HCT116 (cell line): ENCODE results near the gene STT3B. TPM values are rescaled to one million over a fixed set of nuclear protein-coding genes. Genes with fewer than 3 reads are reported as not detected.

Experiments
- ATAC-seq: fragments of 200-7000 bp; cut with Tn5 transposase; 2 replicates; pipeline ENCODE4 v1.9.1; 2020; ENCODE audit warnings: mild to moderate bottlenecking, moderate library complexity
- BruUV-seq: library from RNA; stranded (reverse); fragments of 400-500 nt; replicated peaks from 2 replicates; lab custom pipeline; 2021; lab: Mats Ljungman, UMichigan
- CTCF ChIA-PET: fragments of 300-600 bp; sonication (Branson Sonifier 250); formaldehyde crosslinking; loops from one replicate; lab custom pipeline; 2021; ENCODE audit warnings: antibody characterized with exemption; lab: Charles Lee
- POLR2A ChIA-PET: fragments of 300-600, 350-600 bp; sonication (Branson Sonifier 250); formaldehyde crosslinking; loops from one replicate; lab custom pipeline; 2021; ENCODE audit warnings: antibody characterized with exemption; lab: Charles Lee
- RAD21 ChIA-PET, 2 experiments: fragments of 300-600 bp; sonication (Branson Sonifier 250); formaldehyde crosslinking; loops; one replicate each; lab custom pipeline; 2023; ENCODE audit warnings: low total read pairs in 2 of 2; ENCODE audit not compliant: uncharacterized antibody in 2 of 2, unreplicated experiment in 2 of 2, low non-redundant PET in 1 of 2; lab: Charles Lee
- DNase-seq: peaks from one replicate; pipeline ENCODE4 v3.0.0-alpha.2; 2010; ENCODE audit warnings: low read depth, low spot score
- H2AFZ ChIP-seq: fragments of 200-600 bp; shearing (Covaris generic), sonication (generic); 2 replicates; pipeline ENCODE4 v1.6.1; 2017; ENCODE audit warnings: low read depth, mixed run types, mixed read lengths, antibody characterized with exemption, low read length; ENCODE audit not compliant: poor library complexity, severe bottlenecking
- H3K27ac ChIP-seq: 2 replicates; pipeline ENCODE4 v1.5.1; 2012; ENCODE audit warnings: low read depth, low read length
- H3K27me3 ChIP-seq: fragments of 200-600 bp; sonication (generic); 2 replicates; pipeline ENCODE4 v1.6.1; 2016; ENCODE audit warnings: mixed run types, low read length, mixed read lengths; ENCODE audit not compliant: insufficient read depth
- H3K36me3 ChIP-seq, 2 experiments: fragments of 200-500 bp in 1 of 2; fragments of 200-600 bp in 1 of 2; sonication (Bioruptor generic) in 1 of 2; sonication (generic) in 1 of 2; 2 replicates each; pipeline versions ENCODE4 v1.5.1 to v1.6.1; 2014 to 2016; ENCODE audit warnings: low read length in 2 of 2, inconsistent platforms in 1 of 2, mixed read lengths in 1 of 2, mixed run types in 1 of 2; ENCODE audit not compliant: insufficient read depth in 2 of 2, control insufficient read depth in 1 of 2
- H3K4me1 ChIP-seq, 2 experiments: fragments of 200-600 bp in 1 of 2; sonication (generic) in 1 of 2; 2 replicates each; pipeline versions ENCODE4 v1.5.1 to v1.6.1; 2012 to 2017; ENCODE audit warnings: low read length in 2 of 2, inconsistent platforms in 1 of 2, mild to moderate bottlenecking in 1 of 2, mixed read lengths in 1 of 2, mixed run types in 1 of 2, moderate library complexity in 1 of 2; ENCODE audit not compliant: insufficient read depth in 2 of 2, control insufficient read depth in 1 of 2
- H3K4me2 ChIP-seq: fragments of 200-600 bp; sonication (generic); 2 replicates; pipeline ENCODE4 v1.6.1; 2017; ENCODE audit warnings: mixed run types, low read length, mixed read lengths
- H3K4me3 ChIP-seq, 2 experiments: fragments of 200-600 bp in 1 of 2; sonication (generic) in 1 of 2; replicated peaks in 1 of 2; 2 replicates each; pipeline ENCODE4 v1.5.1; 2011 to 2016; ENCODE audit warnings: low read length in 2 of 2, control low read depth in 1 of 2, low read depth in 1 of 2, mild to moderate bottlenecking in 1 of 2, mixed read lengths in 1 of 2, mixed run types in 1 of 2
- H3K79me2 ChIP-seq: fragments of 200-600 bp; sonication (generic); 2 replicates; pipeline ENCODE4 v1.6.1; 2017; ENCODE audit warnings: mild to moderate bottlenecking, mixed run types, low read length, moderate library complexity, mixed read lengths; ENCODE audit not compliant: insufficient read depth
- H3K9ac ChIP-seq: fragments of 200-600 bp; sonication (generic); 2 replicates; pipeline ENCODE4 v1.6.1; 2016; ENCODE audit warnings: low read length, mixed read lengths
- H3K9me2 ChIP-seq: fragments of 200-600 bp; sonication (generic), shearing (Covaris generic); 2 replicates; pipeline ENCODE4 v1.6.1; 2017; ENCODE audit warnings: mixed run types, mild to moderate bottlenecking, moderate library complexity; ENCODE audit not compliant: insufficient read depth
- H3K9me3 ChIP-seq, 2 experiments: fragments of 200-500 bp in 1 of 2; fragments of 200-600 bp in 1 of 2; sonication (Bioruptor generic) in 1 of 2; sonication (generic) in 1 of 2; 2 replicates each; pipeline ENCODE4 v1.6.1; 2014 to 2017; ENCODE audit warnings: low read length in 2 of 2, mixed read lengths in 2 of 2, inconsistent platforms in 1 of 2, low read depth in 1 of 2, mild to moderate bottlenecking in 1 of 2, mixed run types in 1 of 2, moderate library complexity in 1 of 2; ENCODE audit not compliant: control insufficient read depth in 1 of 2, insufficient read depth in 1 of 2
- H4K20me1 ChIP-seq: fragments of 200-600 bp; sonication (generic), shearing (Covaris generic); 2 replicates; pipeline ENCODE4 v1.6.1; 2017; ENCODE audit warnings: mixed run types, mild to moderate bottlenecking, moderate library complexity; ENCODE audit not compliant: insufficient read depth
- CEBPB ChIP-seq: IDR thresholded peaks from 2 replicates; pipeline ENCODE4 v1.6.1; 2012; ENCODE audit warnings: low read depth
- CTCF ChIP-seq, 3 experiments: fragments of 200-600 bp in 1 of 3; sonication (generic) in 1 of 3; IDR thresholded peaks in 2 of 3; conservative IDR thresholded peaks in 1 of 3; 2 replicates each; pipeline ENCODE4 v1.5.1; 2012 to 2017; ENCODE audit warnings: low read depth in 2 of 3, low read length in 2 of 3, antibody characterized with exemption in 1 of 3, borderline replicate concordance in 1 of 3, control low read depth in 1 of 3, mild to moderate bottlenecking in 1 of 3, mixed read lengths in 1 of 3, mixed run types in 1 of 3, moderate library complexity in 1 of 3; ENCODE audit not compliant: insufficient read depth in 1 of 3
- EZH2 ChIP-seq: fragments of 200-600 bp; sonication (generic); IDR thresholded peaks from 2 replicates; pipeline ENCODE4 v1.6.1; 2017; ENCODE audit warnings: antibody characterized with exemption, mixed run types
- FOSL1 ChIP-seq: IDR thresholded peaks from 2 replicates; pipeline ENCODE4 v1.6.1; 2012; ENCODE audit warnings: low read depth
- POLR2A ChIP-seq: IDR thresholded peaks from 2 replicates; pipeline ENCODE4 v1.7.0; 2011; ENCODE audit warnings: borderline replicate concordance; ENCODE audit not compliant: insufficient read depth, insufficient read length; ENCODE audit errors: extremely low read depth
- REST ChIP-seq: IDR thresholded peaks from 2 replicates; pipeline ENCODE4 v1.6.1; 2012; ENCODE audit warnings: low read depth
- ZNF274 ChIP-seq: fragments of 200-500 bp; sonication (Bioruptor generic); IDR thresholded peaks from 2 replicates; pipeline ENCODE4 v1.6.1; 2014; ENCODE audit warnings: mild to moderate bottlenecking, low read depth, low read length, inconsistent platforms
- intact Hi-C: fragments of 100-400 bp; cut with micrococcal nuclease; formaldehyde crosslinking; loops from 2 replicates; pipeline ENCODE4 v1.10.0; 2022
- total RNA-seq: library from RNA; stranded (reverse); gene quantifications from one replicate; pipeline ENCODE4 v1.2.1, GENCODE V29; 2021; ENCODE audit not compliant: unreplicated experiment

The STT3B gene
- total RNA-seq, 1 experiment from 2014 or later = 131 TPM

GRCh38 chr3:31530960-31531335 is 1.8 kb upstream of the STT3B start:
- H3K27me3 ChIP-seq = peaks cover 4% of the 10 kb centered on the region; the same call in 1 of the 2 replicates
- peaks cover 9% of the 10 kb centered on the region; the same call in 1 of the 2 replicates for H4K20me1 ChIP-seq
- CTCF ChIA-PET = no interaction called here
- H3K4me1 ChIP-seq = peaks cover 12 to 32% of the 10 kb centered on the region in 2 experiments
- peak overlapping the region; percentile 94 for H3K9ac ChIP-seq
- DNase-seq (no peak), ATAC-seq (no peak)
- BruUV-seq = no TSS peak
- peaks cover 44% of the 10 kb centered on the region for H3K79me2 ChIP-seq
- no peaks in the 10 kb centered on the region for H3K9me3 ChIP-seq
- peak overlapping the region; percentile 74 to 88 for H3K4me3 ChIP-seq
- no peaks in the 10 kb centered on the region for H3K36me3 ChIP-seq
- TF ChIP-seq FOSL1 (no peak), REST (no peak), ZNF274 (no peak), EZH2 (no peak), POLR2A (no peak), CTCF (IDR thresholded peaks at IDR 0.05 in 2 of 3, conservative IDR thresholded peaks at IDR 0.05 in 1 of 3; ENCODE audit: borderline replicate concordance in 1 of 3, insufficient read depth in 1 of 3, low read depth in 2 of 3, low read length in 2 of 3) (no peak), CEBPB (no peak)
- H3K9me2 ChIP-seq = no peaks in the 10 kb centered on the region
- peak overlapping the region; percentile 100 for H3K4me2 ChIP-seq
- peak overlapping the region; percentile 96; the same call in 1 of the 2 replicates for H3K27ac ChIP-seq
- H2AFZ ChIP-seq = peak overlapping the region; percentile 61
- intact Hi-C loops = no loop called here
- POLR2A ChIA-PET = interaction anchor here (3.0 kb wide), 1 partner anchor 10 kb away, joined by 22 read pairs; no protein-coding TSS in a partner anchor
- RAD21 ChIA-PET = no interaction called here
